A549 (cell line): ENCODE measurements around the gene ZNF729.
"Not testable (repeated sequence)": the region's sequence is repeated elsewhere in the genome, so short reads cannot be mapped to it uniquely, and the experiment has no call there.

Source experiments
- BHLHE40 ChIP-seq: IDR thresholded peaks from 2 replicates; pipeline ENCODE4 v1.6.1; 2012; ENCODE audit warnings: low read depth, low read length, inconsistent platforms
- EP300 ChIP-seq, 2 experiments: fragments of >200 bp; sonication (Bioruptor Twin); formaldehyde crosslinking; IDR thresholded peaks; 2 replicates in 1 of 2; 3 replicates in 1 of 2; pipeline ENCODE4 v1.6.1; 2016 to 2017
- JUN ChIP-seq, 2 experiments: fragments of >200 bp; sonication (Bioruptor Twin); formaldehyde crosslinking; IDR thresholded peaks; 2 replicates in 1 of 2; 3 replicates in 1 of 2; pipeline ENCODE4 v1.6.1; 2016 to 2017
- JUNB ChIP-seq: fragments of >200 bp; sonication (Bioruptor Twin); formaldehyde crosslinking; IDR thresholded peaks from 2 replicates; pipeline ENCODE4 v1.6.1; 2016
- MYC ChIP-seq: IDR thresholded peaks from 2 replicates; pipeline ENCODE4 v1.6.1; 2012; ENCODE audit warnings: mild to moderate bottlenecking, inconsistent platforms, low read length, improper control_type of control experiment, borderline replicate concordance
- POLR2A ChIP-seq: IDR thresholded peaks from 2 replicates; pipeline ENCODE4 v1.6.1; 2012; ENCODE audit warnings: mild to moderate bottlenecking, low read length
- ZNF302 ChIP-seq: fragments of 250-450 bp; sonication (Bioruptor Pico); IDR thresholded peaks from 2 replicates; pipeline ENCODE4 v1.9.0; 2021; ENCODE audit warnings: inconsistent platforms, mild to moderate bottlenecking, moderate library complexity
- TF ChIP-seq, protein P1 (sequence below): fragments of >200 bp; sonication (Bioruptor Twin); formaldehyde crosslinking; IDR thresholded peaks from 3 replicates; pipeline ENCODE4 v1.5.1; 2016

DNA sequence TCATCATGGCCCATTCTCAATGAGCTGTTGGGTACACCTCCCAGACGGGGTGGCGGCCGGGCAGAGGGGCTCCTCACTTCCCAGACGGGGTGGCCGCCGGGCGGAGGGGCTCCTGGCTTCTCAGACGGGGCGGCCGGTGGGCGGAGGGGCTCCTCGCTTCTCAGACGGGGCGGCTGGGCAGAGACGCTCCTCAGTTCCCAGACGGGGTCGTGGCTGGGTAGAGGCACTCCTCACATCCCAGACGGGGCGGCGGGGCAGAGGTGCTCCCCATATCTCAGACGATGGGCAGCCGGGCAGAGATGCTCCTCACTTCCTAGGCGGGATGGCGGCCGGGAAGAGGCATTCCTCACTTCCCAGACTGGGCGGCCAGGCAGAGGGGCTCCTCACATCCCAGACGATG, 35.3 kb downstream of the ZNF729 start:
- TF ChIP-seq, protein P1, sequence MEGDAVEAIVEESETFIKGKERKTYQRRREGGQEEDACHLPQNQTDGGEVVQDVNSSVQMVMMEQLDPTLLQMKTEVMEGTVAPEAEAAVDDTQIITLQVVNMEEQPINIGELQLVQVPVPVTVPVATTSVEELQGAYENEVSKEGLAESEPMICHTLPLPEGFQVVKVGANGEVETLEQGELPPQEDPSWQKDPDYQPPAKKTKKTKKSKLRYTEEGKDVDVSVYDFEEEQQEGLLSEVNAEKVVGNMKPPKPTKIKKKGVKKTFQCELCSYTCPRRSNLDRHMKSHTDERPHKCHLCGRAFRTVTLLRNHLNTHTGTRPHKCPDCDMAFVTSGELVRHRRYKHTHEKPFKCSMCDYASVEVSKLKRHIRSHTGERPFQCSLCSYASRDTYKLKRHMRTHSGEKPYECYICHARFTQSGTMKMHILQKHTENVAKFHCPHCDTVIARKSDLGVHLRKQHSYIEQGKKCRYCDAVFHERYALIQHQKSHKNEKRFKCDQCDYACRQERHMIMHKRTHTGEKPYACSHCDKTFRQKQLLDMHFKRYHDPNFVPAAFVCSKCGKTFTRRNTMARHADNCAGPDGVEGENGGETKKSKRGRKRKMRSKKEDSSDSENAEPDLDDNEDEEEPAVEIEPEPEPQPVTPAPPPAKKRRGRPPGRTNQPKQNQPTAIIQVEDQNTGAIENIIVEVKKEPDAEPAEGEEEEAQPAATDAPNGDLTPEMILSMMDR, result not testable (repeated sequence)
- not testable (repeated sequence) for TF ChIP-seq BHLHE40; EP300 (IDR thresholded peaks at IDR 0.05); MYC; JUNB; POLR2A; JUN (IDR thresholded peaks at IDR 0.05); ZNF302 (CRISPR knock-in tag)
